NB4 (cell line): ENCODE data around the gene ADAMTS18.

Experiments used
- CTCF ChIP-seq: IDR thresholded peaks from one replicate; pipeline ENCODE4 v1.5.1; 2012; ENCODE audit warnings: low read depth, low read length
- MAX ChIP-seq: IDR thresholded peaks from 2 replicates; pipeline ENCODE4 v1.6.1; 2011; ENCODE audit warnings: low read depth, low read length
- POLR2A ChIP-seq: IDR thresholded peaks from 2 replicates; pipeline ENCODE4 v1.6.1; 2011; ENCODE audit warnings: mild to moderate bottlenecking; ENCODE audit not compliant: insufficient read length; ENCODE audit errors: extremely low read depth

- TF ChIP-seq CTCF (no peak), MAX (no peak), POLR2A (no peak)
Observed at GRCh38 chr16:77234611-77235010, 200.2 kb downstream of the ADAMTS18 start.
